Vagina (tissue), 2 donors: ENCODE data around the gene GNAI2. TPM values are rescaled to one million over a fixed set of nuclear protein-coding genes. Genes with fewer than 3 reads are reported as not detected.
A peak's percentile ranks its signal among the peaks of the same experiment; 100 is the strongest.

Source experiments
- DNase-seq, 2 donors: peaks; one replicate each; pipeline ENCODE4 v3.0.0-alpha.2; 2017; ENCODE audit errors: extremely low spot score in 2 of 2
- H3K27ac ChIP-seq: fragments of 200-600 bp; sonication (generic); one replicate; pipeline ENCODE4 v1.5.1; 2019
- H3K27me3 ChIP-seq: fragments of 200-600 bp; sonication (generic); one replicate; pipeline ENCODE4 v1.5.1; 2019
- H3K36me3 ChIP-seq, 2 donors: fragments of 200-600 bp; sonication (generic); one replicate each; pipeline ENCODE4 v1.5.1; 2017 to 2019
- H3K4me1 ChIP-seq: fragments of 200-600 bp; sonication (generic); one replicate; pipeline ENCODE4 v1.5.1; 2019
- H3K4me3 ChIP-seq, 2 donors: fragments of 200-600 bp; sonication (generic); 1 replicate in 1 of 2; 2 replicates in 1 of 2; pipeline ENCODE4 v1.5.1; 2016 to 2019
- H3K9me3 ChIP-seq: fragments of 200-600 bp; sonication (generic); one replicate; pipeline ENCODE4 v1.5.1; 2019
- POLR2A ChIP-seq, 2 donors: fragments of 450-650 bp; IDR thresholded peaks; one replicate each; pipeline ENCODE4 v1.6.1; 2017; ENCODE audit warnings: antibody characterized with exemption in 2 of 2, mild to moderate bottlenecking in 2 of 2, moderate library complexity in 2 of 2
- POLR2AphosphoS5 ChIP-seq, 2 donors: sonication (generic); formaldehyde crosslinking; IDR thresholded peaks; one replicate each; pipeline ENCODE4 v1.9.0; 2017; ENCODE audit warnings: antibody characterized with exemption in 2 of 2, mild to moderate bottlenecking in 2 of 2, low read depth in 1 of 2; ENCODE audit not compliant: insufficient read depth in 1 of 2
- intact Hi-C: fragments of 100-400 bp; cut with DNase I; formaldehyde crosslinking; loops from one replicate; pipeline ENCODE4 v1.15.1; 2023
- total RNA-seq: library from RNA; depleted of rRNA; stranded (reverse); fragments of >200 nt; gene quantifications from one replicate; pipeline ENCODE4 v1.2.3, GENCODE V29; 2016
- TF ChIP-seq, protein P1 (sequence below), 3 experiments: fragments of 450-650 bp in 2 of 3; fragments of 200-600 bp in 1 of 3; sonication (generic) in 1 of 3; IDR thresholded peaks; one replicate each; pipeline ENCODE4 v1.5.1; 2017 to 2019; ENCODE audit warnings: antibody characterized with exemption in 3 of 3, mild to moderate bottlenecking in 2 of 3, moderate library complexity in 2 of 3

The GNAI2 gene
- total RNA-seq, 1 donor from 2014 or later = 244 TPM

GRCh38 chr3:50237133-50237651 lies 1.2 kb downstream of the GNAI2 start:
- TF ChIP-seq POLR2A (IDR thresholded peaks at IDR 0.05) (no peak), POLR2AphosphoS5 (IDR thresholded peaks at IDR 0.05; ENCODE audit: insufficient read depth in 1 of 2, low read depth in 1 of 2) (no peak)
- TF ChIP-seq, protein P1, sequence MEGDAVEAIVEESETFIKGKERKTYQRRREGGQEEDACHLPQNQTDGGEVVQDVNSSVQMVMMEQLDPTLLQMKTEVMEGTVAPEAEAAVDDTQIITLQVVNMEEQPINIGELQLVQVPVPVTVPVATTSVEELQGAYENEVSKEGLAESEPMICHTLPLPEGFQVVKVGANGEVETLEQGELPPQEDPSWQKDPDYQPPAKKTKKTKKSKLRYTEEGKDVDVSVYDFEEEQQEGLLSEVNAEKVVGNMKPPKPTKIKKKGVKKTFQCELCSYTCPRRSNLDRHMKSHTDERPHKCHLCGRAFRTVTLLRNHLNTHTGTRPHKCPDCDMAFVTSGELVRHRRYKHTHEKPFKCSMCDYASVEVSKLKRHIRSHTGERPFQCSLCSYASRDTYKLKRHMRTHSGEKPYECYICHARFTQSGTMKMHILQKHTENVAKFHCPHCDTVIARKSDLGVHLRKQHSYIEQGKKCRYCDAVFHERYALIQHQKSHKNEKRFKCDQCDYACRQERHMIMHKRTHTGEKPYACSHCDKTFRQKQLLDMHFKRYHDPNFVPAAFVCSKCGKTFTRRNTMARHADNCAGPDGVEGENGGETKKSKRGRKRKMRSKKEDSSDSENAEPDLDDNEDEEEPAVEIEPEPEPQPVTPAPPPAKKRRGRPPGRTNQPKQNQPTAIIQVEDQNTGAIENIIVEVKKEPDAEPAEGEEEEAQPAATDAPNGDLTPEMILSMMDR (IDR thresholded peaks at IDR 0.05) = no peak
- Histone ChIP-seq H3K4me1 (peaks cover 67% of the 10 kb centered on the region), H3K4me3 (peak overlapping the region; percentile 87 to 97)

GRCh38 chr3:50237754-50238548 lies 1.9 kb downstream of the GNAI2 start:
- Histone ChIP-seq H3K36me3 (no peaks in the 10 kb centered on the region), H3K9me3 (no peaks in the 10 kb centered on the region), H3K27ac (peak overlapping the region; percentile 92), H3K27me3 (no peaks in the 10 kb centered on the region), H3K4me1 (peaks cover 75% of the 10 kb centered on the region), H3K4me3 (peak overlapping the region; percentile 87 to 97)
- intact Hi-C loops = no loop called here
- no peak for DNase-seq
- peak; percentile 48 to 71 for TF ChIP-seq POLR2AphosphoS5 (IDR thresholded peaks at IDR 0.05; ENCODE audit: insufficient read depth in 1 of 2, low read depth in 1 of 2)
- TF ChIP-seq, protein P1 (IDR thresholded peaks at IDR 0.05) = no peak
- TF ChIP-seq POLR2A (IDR thresholded peaks at IDR 0.05) = peak in 1 of 2 donors; percentile 25

More at GRCh38 chr3:50237133-50237651, 1.2 kb downstream of the GNAI2 start:
- Histone ChIP-seq H3K9me3 (no peaks in the 10 kb centered on the region), H3K27ac (peak overlapping the region; percentile 92), H3K27me3 (no peaks in the 10 kb centered on the region), H3K36me3 (no peaks in the 10 kb centered on the region)
- intact Hi-C loops = no loop called here
- no peak for DNase-seq

DNA sequence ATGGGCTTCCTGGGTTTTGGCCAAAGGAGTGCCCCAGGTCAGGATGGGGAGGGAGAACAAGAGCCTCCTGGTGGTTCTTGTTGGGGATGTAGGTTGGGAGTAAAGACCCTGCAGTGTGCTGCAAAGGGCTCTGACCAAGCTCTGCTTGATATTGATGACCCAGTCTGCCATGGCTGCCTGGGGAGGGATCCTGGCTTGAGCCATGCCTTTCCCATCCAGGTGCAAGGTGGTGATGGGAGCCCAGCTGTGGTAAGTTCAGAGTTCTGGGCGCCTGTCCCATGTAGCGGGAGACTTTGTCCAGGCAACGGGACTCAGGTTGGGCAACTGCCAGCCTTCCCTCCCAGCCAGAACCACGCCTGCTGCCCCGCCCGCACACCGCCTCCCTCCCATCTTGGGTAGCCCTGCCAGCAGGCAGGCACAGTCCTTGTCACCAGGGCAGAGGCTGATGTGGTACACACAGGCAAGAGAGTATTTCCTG lies 2.6 kb downstream of the GNAI2 start:
- H3K27me3 ChIP-seq = no peaks in the 10 kb centered on the region
- DNase-seq = no peak
- no peaks in the 10 kb centered on the region for H3K36me3 ChIP-seq
- peak overlapping the region; percentile 92 for H3K27ac ChIP-seq
- intact Hi-C loops = no loop called here
- H3K4me1 ChIP-seq = peaks cover 81% of the 10 kb centered on the region
- no peaks in the 10 kb centered on the region for H3K9me3 ChIP-seq
- peak overlapping the region; percentile 87 to 97 for H3K4me3 ChIP-seq
- TF ChIP-seq, protein P1 (IDR thresholded peaks at IDR 0.05) = no peak
- TF ChIP-seq POLR2A (IDR thresholded peaks at IDR 0.05) (no peak), POLR2AphosphoS5 (IDR thresholded peaks at IDR 0.05; ENCODE audit: insufficient read depth in 1 of 2, low read depth in 1 of 2) (no peak)

DNA sequence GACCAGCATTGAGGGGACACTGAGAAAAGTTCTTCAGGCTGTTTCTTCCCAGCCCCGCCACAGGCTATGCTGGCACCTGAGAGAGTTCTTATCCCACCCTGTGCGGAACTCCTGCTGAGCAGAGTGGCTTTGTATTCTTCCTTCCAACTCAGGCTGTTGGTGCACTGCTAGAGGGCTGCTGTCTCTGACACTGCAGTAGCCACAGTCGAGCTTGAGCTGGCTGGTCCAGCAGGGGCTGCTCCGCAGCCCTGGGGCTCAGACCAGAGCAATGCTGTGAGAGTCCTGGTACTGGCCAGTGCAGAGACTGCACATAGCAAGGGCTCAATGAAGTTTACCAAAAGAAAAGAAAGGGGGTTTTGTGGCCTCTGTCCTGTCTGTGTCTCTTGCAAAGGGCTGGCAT lies 3.6 kb downstream of the GNAI2 start:
- H3K4me3 ChIP-seq = no peak overlapping the region
- no peaks in the 10 kb centered on the region for H3K36me3 ChIP-seq
- H3K27ac ChIP-seq = peak overlapping the region; percentile 92
- DNase-seq = no peak
- intact Hi-C loops = no loop called here
- TF ChIP-seq, protein P1 (IDR thresholded peaks at IDR 0.05) = no peak
- TF ChIP-seq POLR2A (IDR thresholded peaks at IDR 0.05) (no peak), POLR2AphosphoS5 (IDR thresholded peaks at IDR 0.05; ENCODE audit: insufficient read depth in 1 of 2, low read depth in 1 of 2) (no peak)
- H3K27me3 ChIP-seq = no peaks in the 10 kb centered on the region
- H3K9me3 ChIP-seq = no peaks in the 10 kb centered on the region
- H3K4me1 ChIP-seq = peaks cover 91% of the 10 kb centered on the region

DNA sequence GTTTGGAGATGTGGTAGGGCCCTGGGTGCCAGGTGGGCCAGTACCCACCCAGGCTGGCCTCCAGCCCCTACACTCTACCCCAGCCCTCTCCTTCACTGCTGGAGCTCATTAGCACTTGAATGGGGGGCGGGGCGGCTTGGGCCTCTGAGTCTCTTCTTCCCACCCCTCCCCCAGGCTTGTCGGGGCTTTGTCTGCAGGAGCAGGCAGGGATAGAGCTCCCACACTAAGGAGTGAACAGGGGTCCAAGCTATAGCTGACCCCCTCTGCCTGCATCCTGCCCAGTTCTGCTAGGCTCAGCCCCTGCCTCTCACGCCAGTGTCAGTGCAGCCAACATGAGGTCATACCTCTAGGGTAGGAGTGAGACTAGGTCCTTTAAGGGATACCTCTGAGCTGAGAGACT lies 5.2 kb downstream of the GNAI2 start:
- H3K36me3 ChIP-seq = no peaks in the 10 kb centered on the region
- DNase-seq = no peak
- H3K27me3 ChIP-seq = no peaks in the 10 kb centered on the region
- peaks cover 97% of the 10 kb centered on the region for H3K4me1 ChIP-seq
- no peaks in the 10 kb centered on the region for H3K9me3 ChIP-seq
- no peak overlapping the region for H3K4me3 ChIP-seq
- H3K27ac ChIP-seq = peak overlapping the region; percentile 55
- no peak for TF ChIP-seq POLR2A (IDR thresholded peaks at IDR 0.05)
- no peak for TF ChIP-seq POLR2AphosphoS5 (IDR thresholded peaks at IDR 0.05; ENCODE audit: insufficient read depth in 1 of 2, low read depth in 1 of 2)
- TF ChIP-seq, protein P1 (IDR thresholded peaks at IDR 0.05) = no peak
- intact Hi-C loops = no loop called here
